K562 (cell line): Measurements from ENCODE around the gene VEGFA. TPM values are rescaled to one million over a fixed set of nuclear protein-coding genes. Genes with fewer than 3 reads are reported as not detected.

Experiments used
- BACH1 ChIP-seq: fragments of 200-800 bp; sonication (Bioruptor generic); IDR thresholded peaks from 2 replicates; pipeline ENCODE4 v1.6.1; 2016; ENCODE audit warnings: missing genetic modification characterization, missing compliant biosample characterization
- C11orf30 ChIP-seq: fragments of 450-650 bp; IDR thresholded peaks from 2 replicates; pipeline ENCODE4 v1.6.1; 2016; ENCODE audit warnings: low read depth, mild to moderate bottlenecking
- CBX2 ChIP-seq: fragments of 200-600 bp; sonication (generic); IDR thresholded peaks from one replicate; pipeline ENCODE4 v1.6.1; 2012; ENCODE audit warnings: mild to moderate bottlenecking, low read length, inconsistent platforms; ENCODE audit not compliant: insufficient read depth, poor library complexity, severe bottlenecking
- CXXC5 ChIP-seq: fragments of 250-450 bp; sonication (Bioruptor Pico); IDR thresholded peaks from 2 replicates; pipeline ENCODE4 v1.8.0; 2022; ENCODE audit warnings: inconsistent platforms, mild to moderate bottlenecking, moderate library complexity
- ETV6 ChIP-seq, 3 experiments: fragments of 150-350 bp in 1 of 3; sonication (generic) in 1 of 3; formaldehyde crosslinking in 1 of 3; IDR thresholded peaks; 2 replicates each; pipeline versions ENCODE4 v1.6.1 to v1.8.0; 2014 to 2022; ENCODE audit warnings: borderline replicate concordance in 2 of 3, low read depth in 2 of 3, antibody characterized with exemption in 1 of 3, low read length in 1 of 3, mild to moderate bottlenecking in 1 of 3, missing genetic modification reagents in 1 of 3
- HDAC2 ChIP-seq: fragments of 450-650 bp; IDR thresholded peaks from 2 replicates; pipeline ENCODE4 v1.6.1; 2016; ENCODE audit warnings: mild to moderate bottlenecking
- HDAC3 ChIP-seq: fragments of 450-650 bp; IDR thresholded peaks from 2 replicates; pipeline ENCODE4 v1.6.1; 2018; ENCODE audit warnings: borderline replicate concordance, mild to moderate bottlenecking, moderate library complexity; ENCODE audit not compliant: partially characterized antibody
- HLTF ChIP-seq: fragments of 450-650 bp; IDR thresholded peaks from 2 replicates; pipeline ENCODE4 v1.6.1; 2016
- HMBOX1 ChIP-seq: sonication (generic); IDR thresholded peaks from 2 replicates; pipeline ENCODE4 v1.6.1; 2016
- JUND ChIP-seq, 2 experiments: IDR thresholded peaks; 2 replicates in 1 of 2; 3 replicates in 1 of 2; pipeline ENCODE4 v1.6.1; 2011; ENCODE audit warnings: borderline replicate concordance in 2 of 2, low read depth in 2 of 2, low read length in 2 of 2, improper control_type of control experiment in 1 of 2, missing biosample characterization in 1 of 2, missing genetic modification characterization in 1 of 2, missing genetic modification reagents in 1 of 2
- LARP7 ChIP-seq: fragments of 450-650 bp; IDR thresholded peaks from 2 replicates; pipeline ENCODE4 v1.6.1; 2016
- MEF2A ChIP-seq: IDR thresholded peaks from 2 replicates; pipeline ENCODE4 v1.6.1; 2011; ENCODE audit warnings: low read depth, mild to moderate bottlenecking, low read length, moderate library complexity; ENCODE audit not compliant: control insufficient read depth
- NELFE ChIP-seq: IDR thresholded peaks from 2 replicates; pipeline ENCODE4 v1.6.1; 2011; ENCODE audit warnings: mild to moderate bottlenecking; ENCODE audit not compliant: insufficient read depth, insufficient read length
- NR2F6 ChIP-seq: fragments of 450-650 bp; formaldehyde crosslinking; IDR thresholded peaks from 2 replicates; pipeline ENCODE4 v1.4.0; 2020; ENCODE audit warnings: mild to moderate bottlenecking
- PHF20 ChIP-seq: fragments of 450-650 bp; IDR thresholded peaks from 2 replicates; pipeline ENCODE4 v1.6.1; 2018; ENCODE audit not compliant: partially characterized antibody
- RB1 ChIP-seq: fragments of 450-650 bp; IDR thresholded peaks from 2 replicates; pipeline ENCODE4 v1.6.1; 2017; ENCODE audit warnings: low read depth, mild to moderate bottlenecking
- SMAD1 ChIP-seq: fragments of 150-350 bp; IDR thresholded peaks from 2 replicates; pipeline ENCODE4 v1.6.1; 2014; ENCODE audit warnings: low read length, low read depth; ENCODE audit not compliant: partially characterized antibody
- SMARCB1 ChIP-seq: IDR thresholded peaks from 2 replicates; pipeline ENCODE4 v1.6.1; 2011; ENCODE audit warnings: improper control_type of control experiment, low read depth; ENCODE audit not compliant: insufficient read length
- STAT5B ChIP-seq: fragments of 250-450 bp; sonication (Bioruptor Pico); IDR thresholded peaks from 2 replicates; pipeline ENCODE4 v1.8.0; 2021; ENCODE audit warnings: mild to moderate bottlenecking, inconsistent platforms
- U2AF1 ChIP-seq: fragments of 200-400 bp; formaldehyde crosslinking; optimal IDR thresholded peaks from 2 replicates; pipeline ENCODE3; 2017; ENCODE audit warnings: mild to moderate bottlenecking, low read depth, low read length, moderate library complexity
- ZNF224 ChIP-seq: sonication (generic); formaldehyde crosslinking; IDR thresholded peaks from 2 replicates; pipeline ENCODE4 v1.8.0; 2022; ENCODE audit warnings: mild to moderate bottlenecking, missing genetic modification reagents
- ZNF668 ChIP-seq: fragments of 250-450 bp; sonication (Bioruptor Pico); IDR thresholded peaks from 2 replicates; pipeline ENCODE4 v1.8.0; 2022; ENCODE audit warnings: mild to moderate bottlenecking, inconsistent platforms
- ZNF77 ChIP-seq: fragments of 250-450 bp; sonication (Bioruptor Pico); IDR thresholded peaks from 2 replicates; pipeline ENCODE4 v1.5.0; 2020
- ZNF778 ChIP-seq: fragments of 450-650 bp; formaldehyde crosslinking; IDR thresholded peaks from 2 replicates; pipeline ENCODE4 v1.4.0; 2020; ENCODE audit warnings: mild to moderate bottlenecking, moderate library complexity
- polyA plus RNA-seq, 8 experiments: library from polyadenylated mRNA; depleted of rRNA in 4 of 8; stranded (reverse) in 5 of 8; unstranded in 3 of 8; fragments of >200 nt; fragmentation: Nextera tagmentation in 2 of 8; fragmentation: Illumina TruSeq in 1 of 8; extraction: Ambion mirVana in 2 of 8; extraction: Trizol in 1 of 8; gene quantifications; 2 replicates each; pipeline versions ENCODE4 v1.2.1 to v1.2.3, GENCODE V29; 2011 to 2014; ENCODE audit warnings: inconsistent platforms in 1 of 8, missing spikeins in 1 of 8
- total RNA-seq, 7 experiments: library from RNA; depleted of rRNA in 6 of 7; stranded (reverse); fragments of >200 nt in 6 of 7; fragmentation: Illumina TruSeq in 2 of 7; extraction: Trizol in 2 of 7; gene quantifications; 2 replicates each; pipeline versions ENCODE4 v1.2.1 to v1.2.3, GENCODE V29; 2011 to 2021; ENCODE audit warnings: low replicate concordance in 1 of 7
- TF ChIP-seq, protein P1 (sequence below): IDR thresholded peaks from 2 replicates; pipeline ENCODE4 v1.6.1; 2012; ENCODE audit warnings: low read depth, low read length, improper control_type of control experiment, borderline replicate concordance
- TF ChIP-seq, protein P2 (sequence below): fragments of 250-450 bp; sonication (Bioruptor Pico); IDR thresholded peaks from 2 replicates; pipeline ENCODE4 v1.4.0; 2020

VEGFA gene
- total and polyA plus RNA-seq, 9 of the 15 experiments (the other 6 are each of a cell fraction or from before 2014, with no cell fraction given): 14.0 to 271 (median 124) TPM

DNA sequence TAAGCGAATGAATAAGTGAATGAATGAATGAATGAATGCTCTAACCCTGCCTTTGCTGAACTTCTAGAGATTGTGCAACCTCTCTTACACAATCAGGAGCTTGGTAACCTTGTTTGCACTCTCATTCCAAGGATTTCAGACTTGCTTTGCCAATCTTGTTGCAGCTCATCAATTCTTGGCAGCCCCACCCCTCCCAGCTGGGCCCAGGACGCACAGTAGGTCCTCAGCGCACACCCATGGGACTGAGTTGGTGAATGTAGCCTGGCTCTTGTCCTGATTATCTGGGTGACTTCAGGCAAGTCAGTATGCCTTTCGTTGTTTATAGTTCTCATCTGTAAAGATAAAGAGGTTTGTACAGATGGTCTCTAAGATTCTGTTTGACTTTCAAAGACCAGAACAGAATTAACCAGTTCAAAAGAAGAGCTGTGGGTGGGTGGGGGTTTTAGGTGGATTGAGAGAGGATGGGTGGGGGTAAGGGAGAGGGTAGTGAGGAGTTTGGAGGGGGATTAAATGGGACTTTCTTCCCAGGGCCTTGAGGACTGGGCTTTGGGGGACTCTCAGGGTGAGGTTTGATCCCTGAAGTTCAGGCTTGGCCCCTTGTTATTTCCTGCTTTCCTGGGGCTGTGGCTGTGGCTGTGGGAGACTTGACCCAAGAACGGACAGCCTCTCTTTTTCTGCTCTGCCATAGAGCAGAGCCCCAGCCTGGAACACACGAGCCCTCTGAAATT, 33.2 kb downstream of the VEGFA start (continued):
- no peak for TF ChIP-seq ZNF778
- TF ChIP-seq ZNF668 (CRISPR knock-in tag): no peak
- TF ChIP-seq PHF20: no peak
- TF ChIP-seq RB1: no peak
- TF ChIP-seq HMBOX1: peak; percentile 89
- no peak for TF ChIP-seq LARP7
- TF ChIP-seq HLTF: no peak
- TF ChIP-seq STAT5B (CRISPR knock-in tag): no peak
- no peak for TF ChIP-seq ETV6 (IDR thresholded peaks at IDR 0.05; ENCODE audit: borderline replicate concordance in 1 of 2, low read depth in 2 of 2, low read length in 1 of 2)
- TF ChIP-seq ETV6 (CRISPR knock-in tag; IDR thresholded peaks at IDR 0.05; ENCODE audit: borderline replicate concordance): no peak
- peak; percentile 62 for TF ChIP-seq HDAC3
- TF ChIP-seq BACH1 (tag): no peak
- TF ChIP-seq C11orf30: no peak
- TF ChIP-seq, protein P1, sequence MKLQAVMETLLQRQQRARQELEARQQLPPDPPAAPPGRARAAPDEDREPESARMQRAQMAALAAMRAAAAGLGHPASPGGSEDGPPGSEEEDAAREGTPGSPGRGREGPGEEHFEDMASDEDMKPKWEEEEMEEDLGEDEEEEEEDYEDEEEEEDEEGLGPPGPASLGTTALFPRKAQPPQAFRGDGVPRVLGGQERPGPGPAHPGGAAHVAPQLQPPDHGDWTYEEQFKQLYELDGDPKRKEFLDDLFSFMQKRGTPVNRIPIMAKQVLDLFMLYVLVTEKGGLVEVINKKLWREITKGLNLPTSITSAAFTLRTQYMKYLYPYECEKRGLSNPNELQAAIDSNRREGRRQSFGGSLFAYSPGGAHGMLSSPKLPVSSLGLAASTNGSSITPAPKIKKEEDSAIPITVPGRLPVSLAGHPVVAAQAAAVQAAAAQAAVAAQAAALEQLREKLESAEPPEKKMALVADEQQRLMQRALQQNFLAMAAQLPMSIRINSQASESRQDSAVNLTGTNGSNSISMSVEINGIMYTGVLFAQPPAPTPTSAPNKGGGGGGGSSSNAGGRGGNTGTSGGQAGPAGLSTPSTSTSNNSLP: no peak
- no peak for TF ChIP-seq U2AF1
- TF ChIP-seq NELFE: no peak
- TF ChIP-seq NR2F6 (CRISPR knock-in tag): no peak
- TF ChIP-seq SMAD1: no peak
- TF ChIP-seq ZNF77: no peak
- peak; percentile 52; the same call in 1 of the 2 replicates for TF ChIP-seq JUND (IDR thresholded peaks at IDR 0.05; ENCODE audit: borderline replicate concordance, low read depth, low read length)
- peak; percentile 68; the same call in 1 of the 3 replicates for TF ChIP-seq JUND (tag; IDR thresholded peaks at IDR 0.05; ENCODE audit: borderline replicate concordance, low read depth, low read length)
- TF ChIP-seq, protein P2, sequence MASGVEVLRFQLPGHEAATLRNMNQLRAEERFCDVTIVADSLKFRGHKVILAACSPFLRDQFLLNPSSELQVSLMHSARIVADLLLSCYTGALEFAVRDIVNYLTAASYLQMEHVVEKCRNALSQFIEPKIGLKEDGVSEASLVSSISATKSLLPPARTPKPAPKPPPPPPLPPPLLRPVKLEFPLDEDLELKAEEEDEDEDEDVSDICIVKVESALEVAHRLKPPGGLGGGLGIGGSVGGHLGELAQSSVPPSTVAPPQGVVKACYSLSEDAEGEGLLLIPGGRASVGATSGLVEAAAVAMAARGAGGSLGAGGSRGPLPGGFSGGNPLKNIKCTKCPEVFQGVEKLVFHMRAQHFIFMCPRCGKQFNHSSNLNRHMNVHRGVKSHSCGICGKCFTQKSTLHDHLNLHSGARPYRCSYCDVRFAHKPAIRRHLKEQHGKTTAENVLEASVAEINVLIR: no peak
- TF ChIP-seq MEF2A: 0 out of 2 replicates have a peak, but pooled peaks have one; percentile 13
- TF ChIP-seq CXXC5: peak; percentile 27; the same call in 1 of the 2 replicates
- no peak for TF ChIP-seq CBX2
- TF ChIP-seq ZNF224 (CRISPR knock-in tag): no peak
- TF ChIP-seq HDAC2: peak; percentile 65; the same call in 1 of the 2 replicates
- no peak for TF ChIP-seq SMARCB1
